A549 (cell line): ENCODE results near the gene LAMC1. TPM values are rescaled to one million over a fixed set of nuclear protein-coding genes. Genes with fewer than 3 reads are reported as not detected.
A peak's percentile ranks its signal among the peaks of the same experiment; 100 is the strongest.

Experiments
- ATAC-seq, 2 experiments: fragments of 200-7000 bp in 1 of 2; fragments of >200 bp in 1 of 2; cut with Nextera tagmentation in 1 of 2; cut with Tn5 transposase in 1 of 2; 3 replicates each; pipeline versions ENCODE4 v1.8.0 to v1.9.1; 2018 to 2020; ENCODE audit warnings: mild to moderate bottlenecking in 1 of 2, moderate library complexity in 1 of 2
- CTCF ChIA-PET: fragments of 300-600 bp; sonication (Branson Sonifier 250); formaldehyde crosslinking; extraction: SDS; loops from one replicate; lab custom pipeline; 2021; ENCODE audit warnings: antibody characterized with exemption, inconsistent platforms; lab: Yijun Ruan, JAX
- POLR2A ChIA-PET: fragments of 350-600 bp; formaldehyde crosslinking; extraction: SDS; loops from one replicate; lab custom pipeline; 2021; ENCODE audit warnings: antibody characterized with exemption, inconsistent platforms; lab: Yijun Ruan, JAX
- DNase-seq, 2 experiments: peaks; one replicate each; pipeline versions ENCODE4 v3.0.0 to v3.0.0-alpha.2; 2011 to 2016; ENCODE audit warnings: low read depth in 1 of 2, low spot score in 1 of 2
- FAIRE-seq: peaks from 2 replicates; lab custom pipeline; 2011; peaks lifted over from hg19 to GRCh38; lab: Jason Lieb, UNC
- H3K27ac ChIP-seq, 2 experiments: fragments of >200 bp; sonication (Bioruptor Twin); formaldehyde crosslinking; 3 replicates each; pipeline ENCODE4 v1.5.1; 2016 to 2017
- H3K4me1 ChIP-seq: fragments of >200 bp; sonication (Bioruptor Twin); formaldehyde crosslinking; 3 replicates; pipeline ENCODE4 v1.6.1; 2016
- H3K4me2 ChIP-seq: fragments of >200 bp; sonication (Bioruptor Twin); formaldehyde crosslinking; 3 replicates; pipeline ENCODE4 v1.6.1; 2016
- H3K4me3 ChIP-seq: fragments of >200 bp; sonication (Bioruptor Twin); formaldehyde crosslinking; 3 replicates; pipeline ENCODE4 v1.5.1; 2016
- H3K9me3 ChIP-seq: fragments of >200 bp; sonication (Bioruptor Twin); formaldehyde crosslinking; 3 replicates; pipeline ENCODE4 v1.6.1; 2016
- BHLHE40 ChIP-seq: IDR thresholded peaks from 2 replicates; pipeline ENCODE4 v1.6.1; 2012; ENCODE audit warnings: low read depth, low read length, inconsistent platforms
- CBX2 ChIP-seq: fragments of 200-600 bp; sonication (generic); IDR thresholded peaks from 2 replicates; pipeline ENCODE4 v1.6.1; 2016; ENCODE audit warnings: low read depth, mild to moderate bottlenecking, borderline replicate concordance
- CHD2 ChIP-seq: fragments of 150-350 bp; IDR thresholded peaks from 2 replicates; pipeline ENCODE4 v1.6.1; 2014; ENCODE audit warnings: low read length; ENCODE audit not compliant: partially characterized antibody
- EP300 ChIP-seq, 2 experiments: fragments of >200 bp; sonication (Bioruptor Twin); formaldehyde crosslinking; IDR thresholded peaks; 2 replicates in 1 of 2; 3 replicates in 1 of 2; pipeline ENCODE4 v1.6.1; 2016 to 2017
- FOSB ChIP-seq: fragments of 250-450 bp; sonication (Bioruptor Pico); IDR thresholded peaks from 2 replicates; pipeline ENCODE4 v1.5.0; 2020; ENCODE audit warnings: mild to moderate bottlenecking, moderate library complexity
- FOSL2 ChIP-seq, 2 experiments: fragments of 450-650 bp in 1 of 2; fragments of >200 bp in 1 of 2; sonication (Bioruptor Twin) in 1 of 2; formaldehyde crosslinking; IDR thresholded peaks; 2 replicates each; pipeline versions ENCODE4 v1.5.0 to v1.6.1; 2016 to 2020; ENCODE audit warnings: mild to moderate bottlenecking in 1 of 2, moderate library complexity in 1 of 2
- GATA3 ChIP-seq: IDR thresholded peaks from 2 replicates; pipeline ENCODE4 v1.6.1; 2012; ENCODE audit warnings: borderline replicate concordance
- HOXA7 ChIP-seq: fragments of 250-450 bp; sonication (Bioruptor Pico); IDR thresholded peaks from 2 replicates; pipeline ENCODE4 v1.5.0; 2020; ENCODE audit warnings: mild to moderate bottlenecking, moderate library complexity
- HOXB13 ChIP-seq: fragments of 250-450 bp; sonication (Bioruptor Pico); IDR thresholded peaks from 2 replicates; pipeline ENCODE4 v1.5.0; 2020; ENCODE audit warnings: low read depth, mild to moderate bottlenecking, moderate library complexity
- JUN ChIP-seq, 2 experiments: fragments of >200 bp; sonication (Bioruptor Twin); formaldehyde crosslinking; IDR thresholded peaks; 2 replicates in 1 of 2; 3 replicates in 1 of 2; pipeline ENCODE4 v1.6.1; 2016 to 2017
- JUNB ChIP-seq: fragments of >200 bp; sonication (Bioruptor Twin); formaldehyde crosslinking; IDR thresholded peaks from 2 replicates; pipeline ENCODE4 v1.6.1; 2016
- MAFK ChIP-seq: fragments of 450-650 bp; IDR thresholded peaks from 2 replicates; pipeline ENCODE4 v1.6.1; 2014; ENCODE audit not compliant: partially characterized antibody
- MAZ ChIP-seq: fragments of 150-350 bp; IDR thresholded peaks from 2 replicates; pipeline ENCODE4 v1.6.1; 2014; ENCODE audit warnings: antibody characterized with exemption, low read depth, low read length, borderline replicate concordance
- NFE2L2 ChIP-seq: fragments of 150-350 bp; conservative IDR thresholded peaks from 2 replicates; pipeline ENCODE4 v1.6.1; 2014; ENCODE audit warnings: low read length
- NR3C1 ChIP-seq: fragments of >200 bp; sonication (Bioruptor Twin); formaldehyde crosslinking; IDR thresholded peaks from 3 replicates; pipeline ENCODE4 v1.6.1; 2017
- PHF8 ChIP-seq: fragments of 200-600 bp; sonication (generic); IDR thresholded peaks from 2 replicates; pipeline ENCODE4 v1.6.1; 2016; ENCODE audit warnings: low read depth, mild to moderate bottlenecking, antibody characterized with exemption, moderate library complexity, borderline replicate concordance
- POLR2A ChIP-seq: IDR thresholded peaks from 2 replicates; pipeline ENCODE4 v1.6.1; 2012; ENCODE audit warnings: mild to moderate bottlenecking, low read length
- RAD21 ChIP-seq, 2 experiments: fragments of >200 bp in 1 of 2; sonication (Bioruptor Twin) in 1 of 2; formaldehyde crosslinking in 1 of 2; IDR thresholded peaks in 1 of 2; conservative IDR thresholded peaks in 1 of 2; 2 replicates in 1 of 2; 3 replicates in 1 of 2; pipeline ENCODE4 v1.6.1; 2012 to 2018; ENCODE audit warnings: inconsistent platforms in 1 of 2
- RARB ChIP-seq: fragments of 250-450 bp; sonication (Bioruptor Pico); IDR thresholded peaks from 2 replicates; pipeline ENCODE4 v1.8.0; 2021; ENCODE audit warnings: mild to moderate bottlenecking, moderate library complexity
- RCOR1 ChIP-seq: fragments of 150-350 bp; IDR thresholded peaks from 2 replicates; pipeline ENCODE4 v1.6.1; 2014; ENCODE audit warnings: antibody characterized with exemption, low read length, low read depth
- RFX5 ChIP-seq: fragments of 450-650 bp; IDR thresholded peaks from 2 replicates; pipeline ENCODE4 v1.7.1; 2014; ENCODE audit warnings: antibody characterized with exemption, mild to moderate bottlenecking, moderate library complexity
- RNF2 ChIP-seq: fragments of 200-600 bp; sonication (generic); IDR thresholded peaks from 2 replicates; pipeline ENCODE4 v1.6.1; 2016; ENCODE audit warnings: low read depth, mild to moderate bottlenecking, antibody characterized with exemption, moderate library complexity, borderline replicate concordance
- ZFP36 ChIP-seq: fragments of 450-650 bp; IDR thresholded peaks from 2 replicates; pipeline ENCODE4 v1.6.1; 2014; ENCODE audit warnings: borderline replicate concordance; ENCODE audit not compliant: partially characterized antibody
- WGBS: methylation state at CpG from one replicate; pipeline ENCODE4 v1.1.6; 2017; ENCODE audit errors: missing lambda C conversion rate; 5-methylcytosine and 5-hydroxymethylcytosine counted together
- polyA plus RNA-seq, 4 experiments: library from polyadenylated mRNA; depleted of rRNA in 3 of 4; stranded (reverse); fragments of >200 nt; fragmentation: RNase III in 1 of 4; extraction: RNeasy Plus Mini Kit Qiagen cat#74134 plus additional on column Dnase treatment in 1 of 4; gene quantifications; 2 replicates in 3 of 4; 3 replicates in 1 of 4; pipeline ENCODE4 v1.2.3, GENCODE V29; 2011 to 2017
- TF ChIP-seq, protein P1 (sequence below): IDR thresholded peaks from 2 replicates; pipeline ENCODE4 v1.6.1; 2012; ENCODE audit warnings: low read depth, borderline replicate concordance
- TF ChIP-seq, protein P2 (sequence below): fragments of >200 bp; sonication (Bioruptor Twin); formaldehyde crosslinking; IDR thresholded peaks from 3 replicates; pipeline ENCODE4 v1.5.1; 2016
- TF ChIP-seq, protein P3 (sequence below): fragments of 450-650 bp; IDR thresholded peaks from 2 replicates; pipeline ENCODE4 v1.6.1; 2014; ENCODE audit warnings: antibody characterized with exemption

Gene LAMC1
- polyA plus RNA-seq, 2 of the 4 experiments (the other 2 are of a cell fraction): 93.7 to 152 TPM

DNA sequence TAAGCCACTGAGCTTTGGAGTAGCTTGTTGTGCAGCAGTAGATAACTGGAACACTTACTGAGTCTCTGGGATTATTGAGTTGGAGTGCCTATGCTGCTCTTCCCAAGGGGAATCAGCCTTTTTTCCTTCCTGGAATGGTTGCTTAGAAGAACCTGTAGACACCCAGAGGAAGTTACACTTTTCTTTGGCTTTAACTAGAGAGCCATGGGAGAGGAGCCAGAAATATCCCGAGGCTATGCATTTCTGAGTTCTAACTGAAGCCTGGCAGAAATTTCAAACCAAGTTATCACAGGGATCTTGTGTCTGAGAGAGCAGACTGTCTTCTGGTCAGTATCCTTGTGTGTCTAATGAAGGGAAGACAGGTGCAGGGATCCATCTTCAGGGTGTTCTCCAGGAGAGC is 28.3 kb downstream of the LAMC1 start:
- no peak for DNase-seq
- 81% methylated on average over 1 of the region's 1 CpG for WGBS
- H3K4me1 ChIP-seq: peaks cover 28% of the 10 kb centered on the region
- TF ChIP-seq PHF8 (no peak), NR3C1 (no peak)
- TF ChIP-seq, all 56 proteins: peak for 0
- ChIA-PET POLR2A (no interaction called here), CTCF (interaction anchor here (0.9 to 1.5 kb wide), 4 partner anchors 17 to 178 kb away, joined by 3 to 4 read pairs (median 3); no protein-coding TSS in a partner anchor)
- Histone ChIP-seq H3K4me3 (no peak overlapping the region), H3K9me3 (no peaks in the 10 kb centered on the region), H3K4me2 (0 out of 3 replicates have a peak overlapping the region, but pooled peaks have one; percentile 8), H3K27ac (0 out of 6 replicates have a peak overlapping the region, but pooled peaks of 1 of the 2 experiments have one; percentile 4)
- FAIRE-seq: no peak
- ATAC-seq: peak in 1 of 2 experiments; percentile 21; a peak in 1 of 6 replicates

DNA sequence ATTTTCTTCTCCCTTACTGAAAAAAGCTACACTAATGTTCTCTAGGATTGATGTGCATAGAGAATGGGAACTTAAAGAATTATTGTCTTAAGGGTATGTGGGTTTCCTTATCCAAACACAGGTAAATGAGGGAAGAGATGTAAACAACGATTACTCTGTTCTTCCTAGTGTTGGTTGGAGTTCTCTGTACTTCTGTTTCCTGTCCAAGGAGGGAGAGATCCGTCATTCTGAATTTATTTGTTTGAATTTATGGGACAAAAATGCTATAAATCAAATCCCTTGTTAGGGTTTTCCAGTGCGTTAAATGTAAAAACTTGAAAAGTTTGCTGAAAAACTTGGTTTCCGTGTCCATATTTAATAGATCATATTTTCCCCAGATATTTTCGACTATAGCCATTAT is 29.6 kb downstream of the LAMC1 start:
- no peak overlapping the region for H3K27ac ChIP-seq
- H3K4me1 ChIP-seq: peaks cover 19% of the 10 kb centered on the region
- H3K4me3 ChIP-seq: no peak overlapping the region
- DNase-seq (no peak), FAIRE-seq (no peak), ATAC-seq (no peak)
- no peak overlapping the region for H3K4me2 ChIP-seq
- TF ChIP-seq RARB (CRISPR knock-in tag) (no peak), CHD2 (no peak), BHLHE40 (no peak), RNF2 (no peak), MAFK (no peak), NFE2L2 (no peak), ZFP36 (no peak), POLR2A (no peak), JUN (IDR thresholded peaks at IDR 0.05) (no peak), FOSB (CRISPR knock-in tag) (no peak), FOSL2 (IDR thresholded peaks at IDR 0.05) (no peak), FOSL2 (CRISPR knock-in tag; IDR thresholded peaks at IDR 0.05) (no peak), HOXA7 (CRISPR knock-in tag) (no peak)
- TF ChIP-seq, protein P1, sequence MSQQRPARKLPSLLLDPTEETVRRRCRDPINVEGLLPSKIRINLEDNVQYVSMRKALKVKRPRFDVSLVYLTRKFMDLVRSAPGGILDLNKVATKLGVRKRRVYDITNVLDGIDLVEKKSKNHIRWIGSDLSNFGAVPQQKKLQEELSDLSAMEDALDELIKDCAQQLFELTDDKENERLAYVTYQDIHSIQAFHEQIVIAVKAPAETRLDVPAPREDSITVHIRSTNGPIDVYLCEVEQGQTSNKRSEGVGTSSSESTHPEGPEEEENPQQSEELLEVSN: no peak
- TF ChIP-seq, protein P2, sequence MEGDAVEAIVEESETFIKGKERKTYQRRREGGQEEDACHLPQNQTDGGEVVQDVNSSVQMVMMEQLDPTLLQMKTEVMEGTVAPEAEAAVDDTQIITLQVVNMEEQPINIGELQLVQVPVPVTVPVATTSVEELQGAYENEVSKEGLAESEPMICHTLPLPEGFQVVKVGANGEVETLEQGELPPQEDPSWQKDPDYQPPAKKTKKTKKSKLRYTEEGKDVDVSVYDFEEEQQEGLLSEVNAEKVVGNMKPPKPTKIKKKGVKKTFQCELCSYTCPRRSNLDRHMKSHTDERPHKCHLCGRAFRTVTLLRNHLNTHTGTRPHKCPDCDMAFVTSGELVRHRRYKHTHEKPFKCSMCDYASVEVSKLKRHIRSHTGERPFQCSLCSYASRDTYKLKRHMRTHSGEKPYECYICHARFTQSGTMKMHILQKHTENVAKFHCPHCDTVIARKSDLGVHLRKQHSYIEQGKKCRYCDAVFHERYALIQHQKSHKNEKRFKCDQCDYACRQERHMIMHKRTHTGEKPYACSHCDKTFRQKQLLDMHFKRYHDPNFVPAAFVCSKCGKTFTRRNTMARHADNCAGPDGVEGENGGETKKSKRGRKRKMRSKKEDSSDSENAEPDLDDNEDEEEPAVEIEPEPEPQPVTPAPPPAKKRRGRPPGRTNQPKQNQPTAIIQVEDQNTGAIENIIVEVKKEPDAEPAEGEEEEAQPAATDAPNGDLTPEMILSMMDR: no peak
- ChIA-PET CTCF (interaction anchor here (1.0 kb wide), 1 partner anchor 148 kb away, joined by 3 read pairs; no protein-coding TSS in a partner anchor), POLR2A (interaction anchor here (0.7 kb wide), 1 partner anchor 88 kb away, joined by 4 read pairs; no protein-coding TSS in a partner anchor)
- H3K9me3 ChIP-seq: no peaks in the 10 kb centered on the region
- WGBS: 87% methylated on average over 5 of the region's 5 CpGs

DNA sequence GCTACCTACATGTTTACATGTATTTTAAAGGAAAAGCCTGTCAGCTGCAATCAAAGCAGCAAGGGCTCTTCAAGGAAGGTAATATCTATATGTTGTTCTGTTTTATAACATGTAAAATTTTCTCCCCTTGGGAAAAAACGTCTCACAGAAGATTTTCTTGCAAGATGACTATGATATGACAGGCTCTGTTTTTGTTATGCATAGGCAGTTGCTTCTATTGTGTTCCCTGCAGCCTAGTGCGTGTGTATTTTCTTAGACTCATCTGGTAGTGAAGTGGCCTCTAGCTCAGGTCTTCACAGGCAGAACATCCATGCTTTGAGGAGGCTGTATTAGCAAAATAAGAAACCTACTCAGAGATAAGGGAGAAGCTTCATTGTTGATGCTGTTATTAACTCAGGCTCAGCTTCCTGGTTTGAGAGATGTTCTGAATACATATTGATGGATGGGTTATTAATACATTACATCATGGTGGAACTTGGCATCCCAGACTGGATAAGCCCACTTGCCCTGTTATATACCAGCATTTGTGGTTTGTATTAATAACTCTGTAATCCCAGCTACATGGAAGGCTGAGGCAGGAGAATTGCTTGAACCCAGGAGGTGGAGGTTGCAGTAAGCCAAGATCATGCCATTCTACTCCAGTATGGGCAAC is 35.8 kb downstream of the LAMC1 start:
- TF ChIP-seq HOXB13: no peak
- TF ChIP-seq JUNB: no peak
- TF ChIP-seq, protein P3, sequence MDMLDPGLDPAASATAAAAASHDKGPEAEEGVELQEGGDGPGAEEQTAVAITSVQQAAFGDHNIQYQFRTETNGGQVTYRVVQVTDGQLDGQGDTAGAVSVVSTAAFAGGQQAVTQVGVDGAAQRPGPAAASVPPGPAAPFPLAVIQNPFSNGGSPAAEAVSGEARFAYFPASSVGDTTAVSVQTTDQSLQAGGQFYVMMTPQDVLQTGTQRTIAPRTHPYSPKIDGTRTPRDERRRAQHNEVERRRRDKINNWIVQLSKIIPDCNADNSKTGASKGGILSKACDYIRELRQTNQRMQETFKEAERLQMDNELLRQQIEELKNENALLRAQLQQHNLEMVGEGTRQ: no peak
- no peak for TF ChIP-seq EP300 (IDR thresholded peaks at IDR 0.05)
- TF ChIP-seq MAZ: no peak
- TF ChIP-seq RCOR1: no peak
- no peak for TF ChIP-seq RFX5
- no peak for TF ChIP-seq GATA3
- no peak for TF ChIP-seq CBX2
- TF ChIP-seq RAD21 (conservative IDR thresholded peaks at IDR 0.05 in 1 of 2, IDR thresholded peaks at IDR 0.05 in 1 of 2): no peak
- TF ChIP-seq, protein P2: no peak
- 52% methylated on average over 2 of the region's 2 CpGs for WGBS
- no peak for DNase-seq
- H3K4me2 ChIP-seq: no peak overlapping the region
- FAIRE-seq: no peak
- ChIA-PET CTCF (interaction anchor here (0.9 kb wide), 1 partner anchor 170 kb away, joined by 3 read pairs; no protein-coding TSS in a partner anchor), POLR2A (no interaction called here)
- H3K27ac ChIP-seq: peak overlapping the region in 1 of 2 experiments; percentile 46; a peak in 1 of 6 replicates
- H3K9me3 ChIP-seq: no peaks in the 10 kb centered on the region
- no peak for ATAC-seq
- H3K4me3 ChIP-seq: no peak overlapping the region
- peaks cover 56% of the 10 kb centered on the region for H3K4me1 ChIP-seq
